ENCODE measurements around the gene LSM14A.
"Not testable (repeated sequence)": the region's sequence is repeated elsewhere in the genome, so short reads cannot be mapped to it uniquely, and the experiment has no call there.

Gene LSM14A

DNA sequence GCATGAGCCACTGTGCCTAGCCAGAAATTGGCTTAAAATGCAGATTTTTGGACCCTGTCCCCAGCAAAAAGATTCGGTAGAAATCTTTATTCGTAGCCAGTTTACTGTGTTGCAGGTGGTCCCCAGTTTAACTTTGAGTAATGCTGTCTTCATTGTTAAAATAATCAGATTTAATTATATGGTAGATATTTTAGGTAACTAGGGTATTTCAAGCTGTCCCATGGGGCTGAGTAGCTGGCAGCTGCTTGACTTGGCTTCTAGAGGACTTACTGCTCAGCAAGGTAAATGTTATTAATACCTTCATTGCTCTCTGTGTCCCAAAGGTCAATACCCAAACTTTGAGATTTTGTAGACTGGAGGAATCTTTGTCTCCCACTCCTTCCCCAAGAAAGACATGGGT lies 21.1 kb downstream of the LSM14A start:
- peak in 1 of 3 experiments; percentile 25 for DNase-seq

DNA sequence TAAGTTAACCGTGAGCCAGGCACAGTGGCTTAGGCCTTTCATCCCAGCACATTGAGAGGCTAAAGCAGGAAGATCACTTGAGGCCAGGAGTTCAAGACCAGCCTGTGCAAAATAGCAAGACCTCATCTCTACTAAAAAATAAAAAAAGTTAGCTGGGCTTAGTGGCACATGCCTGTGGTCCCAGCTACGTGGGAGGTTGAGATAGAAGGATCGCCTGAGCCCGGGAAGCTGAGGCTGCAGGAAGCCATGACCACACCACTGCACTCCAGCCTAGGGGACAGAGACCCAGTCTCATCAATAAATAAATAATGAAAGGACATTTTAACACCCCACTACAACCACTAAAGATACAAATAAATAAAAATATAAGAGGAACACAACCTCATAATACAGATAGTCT lies 21.6 kb downstream of the LSM14A start:
- no peak for DNase-seq

DNA sequence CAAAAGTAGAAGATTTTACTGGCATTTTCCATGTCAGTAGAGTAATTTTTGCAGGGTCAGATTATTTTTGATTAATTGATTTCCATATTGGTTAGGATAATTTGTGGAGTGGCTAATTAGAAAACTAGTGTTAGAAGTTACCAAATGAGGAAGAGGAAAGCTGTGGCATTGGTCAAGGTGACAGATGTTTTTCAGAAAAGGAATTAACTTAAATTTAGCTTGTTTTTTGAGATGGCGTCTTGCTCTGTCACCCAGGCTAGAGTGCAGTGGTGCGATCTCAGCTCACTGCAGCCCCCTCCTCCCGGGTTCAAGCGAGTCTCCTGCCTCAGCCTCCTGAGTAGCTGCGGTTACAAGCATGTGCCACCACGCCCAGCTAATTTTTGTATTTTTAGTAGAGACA lies 28.8 kb downstream of the LSM14A start:
- no peak for DNase-seq

DNA sequence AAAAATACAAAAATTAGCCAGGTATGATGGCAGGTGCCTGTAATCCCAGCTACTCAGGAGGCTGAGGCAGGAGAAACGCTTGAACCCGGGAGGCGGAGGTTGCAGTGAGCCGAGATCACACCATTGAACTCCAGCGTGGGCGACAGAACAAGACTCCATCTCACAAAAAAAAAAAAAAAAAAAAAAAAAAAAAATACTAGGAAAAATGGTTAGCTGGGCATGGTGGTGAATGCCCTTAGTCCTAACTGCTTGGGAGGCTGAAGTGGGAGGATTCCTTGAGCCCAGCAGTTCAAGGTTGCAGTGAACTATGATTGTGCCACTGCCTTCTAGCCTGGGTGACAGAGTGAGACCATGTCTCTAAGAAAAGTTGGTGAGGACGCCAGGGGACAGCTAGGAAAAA lies 33.0 kb downstream of the LSM14A start:
- DNase-seq: not testable (repeated sequence)

DNA sequence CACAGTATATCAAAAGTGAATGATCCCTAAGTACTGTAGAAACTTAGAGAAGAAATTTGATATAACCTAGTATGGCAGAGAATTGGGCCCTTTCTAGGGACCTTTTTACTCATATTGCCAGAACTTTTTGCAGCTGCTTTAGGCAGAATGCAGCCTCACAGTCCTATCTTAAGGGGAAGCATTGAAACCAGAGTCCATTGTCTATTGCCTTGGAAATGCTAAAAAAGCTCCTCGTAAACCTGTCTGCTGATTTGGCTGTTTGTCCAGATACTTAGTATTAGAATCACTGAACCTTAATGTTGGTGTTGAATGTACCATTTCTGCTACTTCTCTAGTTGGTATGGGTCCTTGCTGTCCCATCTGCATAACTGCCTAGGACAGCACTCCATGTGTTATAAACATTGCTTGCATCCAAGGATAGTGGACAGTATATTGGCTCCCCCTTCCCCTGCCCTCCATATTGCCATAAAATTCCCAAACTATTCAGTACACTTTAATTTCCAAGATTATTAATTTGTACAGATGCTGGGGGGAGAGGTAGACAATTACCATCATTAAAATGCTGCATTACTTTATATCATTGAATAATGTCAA lies 36.1 kb downstream of the LSM14A start:
- DNase-seq: no peak

DNA sequence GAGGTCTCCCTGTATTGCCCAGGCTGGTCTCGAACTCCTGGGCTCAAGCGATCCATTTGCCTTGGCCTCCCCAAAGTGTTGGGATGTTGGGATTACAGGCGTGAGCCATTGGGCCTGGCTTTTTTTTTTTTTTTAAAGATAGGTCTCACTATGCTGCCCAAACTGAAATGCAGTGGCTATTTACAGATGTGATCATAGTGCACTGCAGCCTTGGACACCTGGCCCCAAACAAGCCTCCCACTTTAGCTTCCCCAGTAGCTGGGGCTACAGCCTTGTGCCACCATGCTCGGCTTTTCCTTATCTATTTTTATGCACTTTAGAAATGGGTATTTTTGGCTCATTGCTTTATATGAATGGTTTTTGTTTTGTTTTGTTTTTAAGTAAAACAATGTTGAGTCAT lies 37.4 kb downstream of the LSM14A start:
- no peak for DNase-seq

DNA sequence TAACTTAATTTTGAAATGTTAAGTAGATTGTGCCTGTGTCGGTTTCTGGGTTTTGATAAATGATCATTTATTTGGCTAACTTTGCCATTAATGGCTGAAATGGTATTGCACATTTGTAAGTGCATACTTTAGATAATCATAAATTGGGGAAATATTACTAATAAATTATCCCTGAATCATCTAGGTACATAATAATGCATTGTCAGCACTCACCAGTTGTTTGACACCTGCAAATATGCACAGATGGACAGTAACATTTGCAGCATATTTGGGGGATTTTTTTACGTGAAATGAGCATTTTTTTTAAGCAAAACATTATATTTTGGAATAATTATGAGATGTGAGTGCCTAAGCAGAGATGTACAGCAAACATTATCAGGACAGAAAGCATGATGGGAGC lies 41.0 kb downstream of the LSM14A start:
- no peak for DNase-seq

DNA sequence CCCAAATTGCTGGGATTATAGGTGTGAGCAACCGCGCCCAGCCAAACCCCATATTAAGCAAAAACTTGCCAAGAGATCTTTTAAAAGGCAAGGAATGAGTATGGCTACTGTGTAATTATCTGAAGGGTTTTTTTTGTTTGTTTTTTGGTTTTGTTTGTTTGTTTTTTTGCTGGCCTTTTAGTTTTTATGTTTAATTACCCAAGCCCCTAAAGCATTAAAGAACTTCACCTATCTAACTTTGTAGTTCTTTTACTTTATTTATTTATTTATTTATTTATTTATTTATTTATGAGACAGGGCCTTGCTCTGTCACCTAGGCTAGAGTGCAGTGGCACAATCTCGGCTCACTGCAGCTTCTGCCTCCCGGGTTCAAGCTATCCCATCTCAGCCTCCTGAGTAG lies 41.7 kb downstream of the LSM14A start:
- peak in 1 of 3 experiments; percentile 8 for DNase-seq

DNA sequence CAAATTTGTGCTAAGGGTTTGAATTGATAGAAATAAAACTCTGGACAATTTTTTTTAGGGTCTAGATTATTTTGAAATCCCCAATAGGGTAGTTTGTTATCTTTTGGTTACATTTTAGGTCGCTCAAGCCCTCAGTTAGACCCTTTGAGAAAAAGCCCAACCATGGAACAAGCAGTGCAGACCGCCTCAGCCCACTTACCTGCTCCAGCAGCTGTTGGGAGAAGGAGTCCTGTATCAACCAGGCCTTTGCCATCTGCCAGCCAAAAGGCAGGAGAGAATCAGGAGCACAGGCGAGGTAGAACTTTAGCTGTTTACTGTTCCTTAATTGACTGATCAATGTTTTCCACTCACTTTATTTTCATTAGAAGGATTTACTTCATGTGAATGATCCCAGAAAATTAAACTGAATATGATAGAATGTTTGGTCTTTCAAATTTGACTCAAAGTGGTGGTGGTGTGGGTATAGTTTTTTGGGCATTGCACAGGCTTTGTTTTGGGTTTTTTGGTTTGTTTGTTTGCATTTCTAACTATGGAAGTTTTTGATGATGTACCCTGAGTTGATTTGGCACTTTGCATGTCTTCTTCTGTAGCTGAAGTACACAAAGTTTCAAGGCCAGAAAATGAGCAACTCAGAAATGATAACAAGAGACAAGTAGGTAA lies 42.8 kb downstream of the LSM14A start:
- DNase-seq: no peak

DNA sequence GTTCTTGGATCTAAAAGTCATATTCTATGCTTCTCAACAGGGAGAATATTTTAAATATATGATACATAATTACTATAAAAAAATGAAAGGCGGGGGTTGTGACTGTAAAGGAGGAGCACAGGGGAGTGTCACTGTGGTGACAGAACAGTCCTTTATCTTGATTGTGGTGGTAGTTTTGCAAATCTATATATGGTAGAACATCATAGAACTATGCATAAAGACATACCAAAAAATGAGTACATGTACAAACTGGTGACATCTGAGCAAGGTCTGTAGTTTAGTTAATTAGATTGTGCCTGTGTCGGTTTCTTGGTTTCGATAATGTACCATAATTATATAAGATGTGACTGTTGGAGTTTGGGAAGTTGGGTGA lies 43.3 kb downstream of the LSM14A start:
- no peak for DNase-seq

DNA sequence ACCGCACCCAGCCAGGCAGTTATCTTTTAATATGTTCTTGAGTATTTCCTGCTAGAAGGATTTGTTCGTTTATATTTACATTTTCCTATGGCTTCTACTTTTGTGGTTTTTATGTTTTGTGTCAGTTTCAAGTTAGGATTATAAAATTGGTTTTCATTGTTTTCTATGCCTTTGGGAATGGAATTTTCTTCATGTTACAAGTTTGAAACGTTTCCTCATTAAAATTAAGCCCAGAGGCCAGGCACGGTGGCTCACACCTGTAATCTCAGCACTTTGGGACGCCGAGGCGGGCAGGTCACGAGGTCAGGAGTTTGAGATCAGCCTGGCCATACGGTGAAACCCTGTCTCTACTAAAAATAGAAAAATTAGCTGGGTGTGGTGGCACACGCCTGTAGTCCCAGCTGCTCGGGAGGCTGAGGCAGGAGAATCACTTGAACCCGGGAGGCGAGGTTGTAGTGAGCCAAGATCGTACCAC lies 44.5 kb downstream of the LSM14A start:
- DNase-seq: not testable (repeated sequence)

DNA sequence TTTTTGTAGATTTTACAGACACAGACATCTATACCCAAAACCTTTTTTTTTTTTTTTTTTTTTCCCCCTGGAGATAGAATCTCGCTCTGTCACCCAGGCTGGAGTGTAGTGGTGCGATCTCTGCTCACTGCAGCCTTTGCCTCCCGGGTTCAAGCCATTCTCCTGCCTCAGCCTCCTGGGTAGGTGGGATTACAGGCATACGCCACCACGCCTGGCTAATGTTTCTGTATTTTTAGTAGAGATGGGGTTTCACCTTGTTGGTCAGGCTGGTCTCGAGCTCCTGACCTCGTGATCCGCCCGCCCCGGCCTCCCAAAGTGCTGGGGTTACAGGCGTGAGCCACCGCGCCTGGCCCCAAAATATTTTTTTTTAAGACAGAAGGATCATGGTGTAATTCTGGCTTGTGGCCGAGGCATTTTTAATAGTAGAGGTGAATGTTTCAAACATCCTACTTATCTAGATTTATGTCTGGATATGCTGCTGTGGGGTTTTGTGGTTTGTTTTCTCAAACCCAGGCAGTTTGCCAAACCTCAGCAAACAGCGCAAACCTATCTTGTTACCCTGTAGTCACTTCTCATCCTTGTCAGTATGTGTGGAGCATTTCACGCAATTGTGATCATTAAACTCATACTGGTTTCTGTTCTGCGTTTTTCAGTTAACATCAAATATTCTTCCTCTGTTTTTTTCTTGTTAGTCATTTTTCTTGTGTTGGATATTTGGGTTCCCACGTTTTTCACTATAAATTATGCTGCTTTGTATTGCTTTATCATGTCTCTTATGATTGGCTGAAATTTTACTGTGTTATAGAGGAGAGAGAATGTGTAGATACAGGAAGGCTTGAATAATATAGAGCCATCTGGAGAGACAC lies 45.9 kb downstream of the LSM14A start:
- peak; percentile 18 to 88 (median 71) for DNase-seq

DNA sequence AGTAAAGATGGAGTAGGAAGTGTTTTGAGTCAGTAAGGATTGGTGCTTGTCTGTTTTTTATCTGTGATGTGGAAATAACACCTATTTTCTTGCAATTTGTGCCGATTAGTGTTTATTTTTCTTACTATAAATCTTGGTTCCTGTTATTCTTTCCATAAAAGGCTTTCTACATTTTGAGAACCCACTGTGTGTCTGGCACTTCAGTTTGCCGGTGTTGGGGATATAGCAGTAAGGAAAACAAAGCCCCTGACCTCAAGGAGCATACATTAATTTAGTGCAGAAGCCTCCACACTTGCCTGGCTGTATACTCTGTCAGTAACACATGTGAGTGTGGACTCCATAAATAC lies 46.5 kb downstream of the LSM14A start:
- no peak for DNase-seq

DNA sequence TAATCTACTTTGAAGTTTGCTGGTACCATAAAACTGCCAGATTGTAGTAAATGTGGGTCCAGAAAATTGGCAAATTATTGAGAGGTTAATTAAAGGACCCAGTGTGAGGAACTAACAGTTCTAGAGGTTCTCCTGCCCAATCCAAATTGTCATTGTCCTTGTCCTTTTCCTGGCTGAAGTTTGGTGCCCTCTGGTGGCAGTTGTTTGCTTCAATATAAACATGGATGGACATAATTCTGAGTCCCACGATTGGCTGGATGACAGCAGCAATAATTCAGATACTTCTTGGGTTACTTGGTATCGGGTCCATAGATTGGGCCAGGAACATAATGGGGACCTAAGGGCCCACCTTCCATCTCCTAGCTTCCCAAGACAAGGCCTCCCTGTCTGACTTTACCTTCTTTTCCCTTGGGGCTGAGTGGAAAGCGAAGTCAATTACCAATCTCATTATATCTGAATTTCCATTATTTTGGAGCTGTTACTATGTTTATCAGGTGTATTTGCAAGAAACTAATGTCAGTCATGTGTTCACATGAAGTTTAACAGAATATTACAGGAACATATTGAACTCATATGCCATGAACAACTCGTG lies 48.3 kb downstream of the LSM14A start:
- peak; percentile 38 to 73 (median 53) for DNase-seq

DNA sequence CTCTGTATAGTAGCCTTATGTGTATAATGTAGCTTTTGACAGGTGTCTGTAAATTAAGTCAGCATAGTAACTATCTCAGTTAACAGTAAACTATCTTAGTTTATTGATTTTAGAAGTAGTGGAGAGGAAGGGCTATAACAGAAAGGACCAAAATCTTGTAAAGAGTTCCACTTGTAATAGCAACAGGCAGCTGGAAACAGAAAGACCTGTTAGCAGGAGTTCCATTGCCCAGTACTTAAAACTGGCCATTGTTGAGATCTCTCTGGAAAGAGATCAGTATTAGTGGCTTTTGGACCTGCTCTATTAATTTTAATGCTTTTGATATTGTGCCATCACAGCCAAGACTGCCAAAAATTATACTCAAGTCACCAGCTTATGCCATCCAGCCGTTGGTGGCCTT lies 50.1 kb downstream of the LSM14A start:
- no peak for DNase-seq

DNA sequence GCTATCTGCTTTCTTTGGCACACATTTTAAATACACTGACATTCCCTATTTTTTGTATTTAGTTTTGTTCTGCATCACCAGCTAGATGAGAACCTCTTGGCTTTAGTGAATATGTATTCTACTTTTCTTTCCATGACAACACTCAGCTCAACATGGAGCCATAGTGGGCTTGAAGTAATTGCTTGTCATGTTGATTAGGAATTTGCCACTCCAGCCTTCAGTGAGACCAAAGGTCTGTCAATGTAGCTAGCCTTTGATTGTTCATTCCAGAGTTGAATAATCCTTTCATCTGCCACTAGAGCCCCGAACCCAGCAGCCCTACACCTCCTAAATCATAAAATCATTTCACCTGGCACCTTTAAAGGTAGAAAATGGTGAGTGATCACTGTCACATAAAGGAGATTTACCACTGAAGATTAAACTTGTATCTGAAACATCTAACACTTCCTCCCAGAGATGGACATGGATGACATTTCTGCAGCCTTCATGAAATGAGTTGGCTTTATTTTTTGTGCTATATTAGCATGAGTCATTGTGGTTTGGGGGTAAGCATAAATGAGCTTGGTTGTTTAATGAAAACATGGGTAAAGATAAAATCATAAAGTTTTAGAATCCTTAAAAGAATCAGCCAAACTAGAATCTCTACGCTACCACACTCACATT lies 52.8 kb downstream of the LSM14A start:
- DNase-seq: no peak

DNA sequence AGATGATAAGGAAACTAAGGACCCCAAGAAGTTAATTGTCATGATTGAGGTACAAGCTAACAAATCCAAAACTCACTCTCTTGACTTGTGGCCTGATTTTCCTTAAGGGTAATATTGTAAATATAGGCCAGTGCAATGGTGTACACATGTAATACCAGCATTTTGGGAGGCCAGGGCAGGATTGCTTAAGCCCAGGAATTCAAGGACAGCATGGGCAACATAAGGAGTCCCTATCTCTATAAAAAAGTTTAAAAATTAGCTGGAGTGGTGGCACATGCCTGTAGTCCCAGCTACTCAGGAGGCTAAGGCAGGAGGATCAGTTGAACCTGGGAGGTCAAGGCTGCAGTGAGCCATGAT lies 53.3 kb downstream of the LSM14A start:
- DNase-seq: no peak

DNA sequence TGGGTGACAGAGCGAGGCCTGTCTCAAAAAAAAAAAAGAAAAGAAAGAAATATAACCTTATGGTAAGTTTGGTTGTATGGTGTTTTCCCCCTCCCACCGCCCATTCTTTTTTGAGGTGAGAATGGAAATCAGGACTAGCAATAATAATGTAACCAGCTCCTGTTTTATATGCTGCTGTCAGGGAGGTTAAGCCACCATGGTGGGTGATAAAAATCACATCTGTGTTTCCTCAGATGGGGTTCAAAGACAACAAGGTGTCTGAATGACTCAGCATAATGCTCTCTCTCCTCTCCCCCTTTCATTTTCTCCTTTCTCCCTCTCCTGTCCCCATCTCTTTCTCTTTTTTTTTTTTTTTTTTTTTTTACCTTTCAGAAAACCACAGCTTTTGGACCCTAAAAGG lies 53.7 kb downstream of the LSM14A start:
- no peak for DNase-seq

DNA sequence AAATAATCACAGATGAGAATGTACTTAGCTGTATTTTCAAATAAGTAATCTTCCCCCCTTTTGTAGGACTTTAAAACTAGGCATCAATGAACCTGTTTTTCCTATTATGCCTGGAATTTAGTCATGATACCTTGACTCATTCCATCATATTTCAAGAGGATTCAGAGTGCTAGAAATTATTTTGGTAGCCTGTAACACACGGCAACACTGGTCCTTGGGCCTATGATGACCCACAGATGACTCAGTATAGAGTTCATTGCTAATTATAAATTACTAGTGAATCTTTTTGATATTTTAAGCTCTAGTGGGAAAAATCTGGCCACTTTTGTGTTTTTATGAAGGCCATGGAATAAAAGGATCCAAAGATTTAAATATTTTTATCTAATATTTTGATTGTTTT lies 56.0 kb downstream of the LSM14A start:
- no peak for DNase-seq

DNA sequence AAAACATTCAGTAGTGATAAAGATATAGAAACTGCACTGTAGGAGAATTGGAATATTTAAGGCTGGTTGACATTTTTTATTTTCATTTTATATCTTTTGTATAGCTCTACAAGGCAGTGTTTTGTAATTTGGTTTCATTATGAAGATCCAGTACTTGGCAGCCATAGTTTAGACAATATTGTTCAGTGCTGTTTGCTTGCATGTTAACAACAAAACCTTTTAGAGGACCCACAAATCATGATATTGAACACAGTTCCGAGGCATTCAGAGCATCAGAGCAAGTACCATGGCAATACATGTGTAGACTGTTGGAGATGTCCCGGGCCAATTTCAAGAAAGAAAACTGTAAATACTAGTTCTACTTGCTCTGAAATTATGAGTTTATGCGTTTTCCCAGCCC lies 56.5 kb downstream of the LSM14A start:
- no peak for DNase-seq

DNA sequence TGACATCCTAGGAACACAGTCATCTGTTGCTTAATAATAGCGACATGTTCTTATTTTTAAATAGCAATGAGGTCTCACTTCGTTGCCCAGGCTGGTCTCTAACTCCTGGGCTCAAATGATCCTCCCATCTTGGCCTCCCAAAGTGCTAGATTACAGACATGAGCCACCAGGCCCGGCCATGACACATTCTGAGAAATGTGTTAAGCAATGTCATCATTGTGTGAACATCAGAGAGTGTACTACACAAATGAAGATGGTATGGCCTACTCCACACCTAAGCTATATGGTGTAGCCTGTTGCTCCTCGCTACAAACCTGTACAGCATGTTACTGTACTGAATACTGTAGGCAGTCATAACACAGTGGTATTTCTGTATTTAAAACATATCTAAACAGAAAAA lies 57.4 kb downstream of the LSM14A start:
- no peak for DNase-seq

DNA sequence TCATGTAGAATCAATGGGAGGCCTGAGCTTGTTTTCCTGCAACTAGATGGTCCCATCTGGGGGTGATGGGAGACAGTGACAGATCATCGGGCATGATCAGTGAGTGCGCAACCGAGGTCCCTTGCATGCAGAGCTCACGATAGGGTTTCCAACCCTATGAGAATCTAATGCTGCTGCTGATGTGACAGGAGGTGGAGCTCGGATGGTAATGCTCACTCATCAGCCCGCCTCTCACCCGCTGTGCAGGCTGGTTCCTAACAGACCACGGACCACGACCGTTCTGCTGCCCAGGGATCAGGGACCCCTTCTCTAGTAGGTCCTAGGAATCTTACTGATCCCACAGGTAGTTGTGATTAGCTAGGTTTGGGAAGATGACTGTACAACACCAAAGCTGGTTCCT lies 58.5 kb downstream of the LSM14A start:
- DNase-seq: no peak

DNA sequence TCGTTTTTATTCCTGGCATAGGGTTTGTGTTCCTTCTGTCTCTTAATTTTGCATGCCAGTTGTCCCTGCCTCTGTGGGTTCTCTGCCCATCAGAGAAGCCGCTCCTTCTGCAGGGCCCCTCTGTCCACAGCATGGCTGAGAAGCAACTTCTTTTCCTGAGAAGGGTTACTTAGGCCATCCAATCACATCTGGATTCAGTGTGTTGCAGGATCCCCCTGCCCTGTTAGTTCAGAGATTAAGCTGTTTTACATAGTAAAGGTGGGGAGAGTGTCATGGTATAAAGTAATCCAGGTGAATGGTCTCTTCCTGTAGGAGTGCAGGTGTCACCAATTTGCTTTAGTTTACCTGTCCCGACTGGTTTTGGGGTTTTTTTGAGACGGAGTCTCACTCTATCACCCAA lies 59.1 kb downstream of the LSM14A start:
- DNase-seq: no peak

Data from NCI-H1417 (cell line).